HL-60 (cell line): ENCODE data around the gene RUNX1.

Source experiments
- GABPA ChIP-seq: IDR thresholded peaks from 2 replicates; pipeline ENCODE4 v1.6.1; 2012; ENCODE audit warnings: low read depth
- SPI1 ChIP-seq: IDR thresholded peaks from 2 replicates; pipeline ENCODE4 v1.6.1; 2012; ENCODE audit warnings: low read depth, mild to moderate bottlenecking, borderline replicate concordance
- TF ChIP-seq, protein P1 (sequence below): IDR thresholded peaks from one replicate; pipeline ENCODE4 v1.5.1; 2011; ENCODE audit warnings: low read length, control low read depth, inconsistent platforms; ENCODE audit not compliant: insufficient read depth

DNA sequence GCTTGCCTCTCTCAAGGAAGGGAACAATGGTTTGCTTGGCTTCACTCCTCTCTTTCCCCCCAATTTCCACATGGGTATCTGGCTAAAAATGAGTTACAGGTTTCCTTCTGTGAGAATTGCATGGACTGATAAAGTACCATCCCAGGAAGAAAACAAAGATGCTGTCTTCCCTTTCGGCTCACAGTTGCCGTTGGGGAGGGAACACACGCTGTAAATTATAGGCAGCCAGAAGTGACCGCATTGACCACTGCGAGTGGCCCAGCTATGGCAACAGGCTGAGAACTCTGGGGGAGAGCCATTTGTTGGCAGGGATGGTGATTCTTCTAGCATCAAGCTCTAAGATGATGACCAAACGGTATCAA lies 2.9 kb downstream of the RUNX1 start:
- TF ChIP-seq, protein P1, sequence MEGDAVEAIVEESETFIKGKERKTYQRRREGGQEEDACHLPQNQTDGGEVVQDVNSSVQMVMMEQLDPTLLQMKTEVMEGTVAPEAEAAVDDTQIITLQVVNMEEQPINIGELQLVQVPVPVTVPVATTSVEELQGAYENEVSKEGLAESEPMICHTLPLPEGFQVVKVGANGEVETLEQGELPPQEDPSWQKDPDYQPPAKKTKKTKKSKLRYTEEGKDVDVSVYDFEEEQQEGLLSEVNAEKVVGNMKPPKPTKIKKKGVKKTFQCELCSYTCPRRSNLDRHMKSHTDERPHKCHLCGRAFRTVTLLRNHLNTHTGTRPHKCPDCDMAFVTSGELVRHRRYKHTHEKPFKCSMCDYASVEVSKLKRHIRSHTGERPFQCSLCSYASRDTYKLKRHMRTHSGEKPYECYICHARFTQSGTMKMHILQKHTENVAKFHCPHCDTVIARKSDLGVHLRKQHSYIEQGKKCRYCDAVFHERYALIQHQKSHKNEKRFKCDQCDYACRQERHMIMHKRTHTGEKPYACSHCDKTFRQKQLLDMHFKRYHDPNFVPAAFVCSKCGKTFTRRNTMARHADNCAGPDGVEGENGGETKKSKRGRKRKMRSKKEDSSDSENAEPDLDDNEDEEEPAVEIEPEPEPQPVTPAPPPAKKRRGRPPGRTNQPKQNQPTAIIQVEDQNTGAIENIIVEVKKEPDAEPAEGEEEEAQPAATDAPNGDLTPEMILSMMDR = no peak
- no peak for TF ChIP-seq GABPA
- TF ChIP-seq SPI1 = no peak
